GM12878 (cell line): ENCODE measurements around the gene FCGR2B.
"Not testable (repeated sequence)": the region's sequence is repeated elsewhere in the genome, so short reads cannot be mapped to it uniquely, and the experiment has no call there.

ENCODE experiments used
- CHD2 ChIP-seq: IDR thresholded peaks from 2 replicates; pipeline ENCODE4 v1.6.1; 2011; ENCODE audit warnings: low read depth, low read length, improper control_type of control experiment, borderline replicate concordance
- FOXM1 ChIP-seq: IDR thresholded peaks from 2 replicates; pipeline ENCODE4 v1.6.1; 2012; ENCODE audit warnings: low read depth, mild to moderate bottlenecking, inconsistent platforms, low read length, moderate library complexity
- GABPA ChIP-seq: IDR thresholded peaks from 2 replicates; pipeline ENCODE4 v1.6.1; 2014; ENCODE audit warnings: antibody characterized with exemption, low read depth, mild to moderate bottlenecking, inconsistent platforms
- NBN ChIP-seq: fragments of 450-650 bp; IDR thresholded peaks from 2 replicates; pipeline ENCODE4 v1.6.1; 2016
- POLR2A ChIP-seq: IDR thresholded peaks from 2 replicates; pipeline ENCODE4 v1.6.1; 2011; ENCODE audit warnings: low read depth, mild to moderate bottlenecking, low read length
- RFX5 ChIP-seq: IDR thresholded peaks from 2 replicates; pipeline ENCODE4 v1.6.1; 2011; ENCODE audit warnings: low read depth, low read length, improper control_type of control experiment
- TF ChIP-seq, protein P1 (sequence below), 3 experiments: IDR thresholded peaks in 2 of 3; conservative IDR thresholded peaks in 1 of 3; 2 replicates each; pipeline ENCODE4 v1.5.1; 2011; ENCODE audit warnings: low read depth in 3 of 3, low read length in 3 of 3, mild to moderate bottlenecking in 3 of 3, control low read depth in 2 of 3, moderate library complexity in 2 of 3, inconsistent platforms in 1 of 3, mixed read lengths in 1 of 3; ENCODE audit not compliant: control insufficient read depth in 2 of 3, insufficient read depth in 1 of 3; ENCODE audit errors: extremely low read depth in 1 of 3
- TF ChIP-seq, protein P2 (sequence below): fragments of 450-650 bp; IDR thresholded peaks from 2 replicates; pipeline ENCODE4 v1.6.1; 2016; ENCODE audit warnings: mild to moderate bottlenecking

DNA sequence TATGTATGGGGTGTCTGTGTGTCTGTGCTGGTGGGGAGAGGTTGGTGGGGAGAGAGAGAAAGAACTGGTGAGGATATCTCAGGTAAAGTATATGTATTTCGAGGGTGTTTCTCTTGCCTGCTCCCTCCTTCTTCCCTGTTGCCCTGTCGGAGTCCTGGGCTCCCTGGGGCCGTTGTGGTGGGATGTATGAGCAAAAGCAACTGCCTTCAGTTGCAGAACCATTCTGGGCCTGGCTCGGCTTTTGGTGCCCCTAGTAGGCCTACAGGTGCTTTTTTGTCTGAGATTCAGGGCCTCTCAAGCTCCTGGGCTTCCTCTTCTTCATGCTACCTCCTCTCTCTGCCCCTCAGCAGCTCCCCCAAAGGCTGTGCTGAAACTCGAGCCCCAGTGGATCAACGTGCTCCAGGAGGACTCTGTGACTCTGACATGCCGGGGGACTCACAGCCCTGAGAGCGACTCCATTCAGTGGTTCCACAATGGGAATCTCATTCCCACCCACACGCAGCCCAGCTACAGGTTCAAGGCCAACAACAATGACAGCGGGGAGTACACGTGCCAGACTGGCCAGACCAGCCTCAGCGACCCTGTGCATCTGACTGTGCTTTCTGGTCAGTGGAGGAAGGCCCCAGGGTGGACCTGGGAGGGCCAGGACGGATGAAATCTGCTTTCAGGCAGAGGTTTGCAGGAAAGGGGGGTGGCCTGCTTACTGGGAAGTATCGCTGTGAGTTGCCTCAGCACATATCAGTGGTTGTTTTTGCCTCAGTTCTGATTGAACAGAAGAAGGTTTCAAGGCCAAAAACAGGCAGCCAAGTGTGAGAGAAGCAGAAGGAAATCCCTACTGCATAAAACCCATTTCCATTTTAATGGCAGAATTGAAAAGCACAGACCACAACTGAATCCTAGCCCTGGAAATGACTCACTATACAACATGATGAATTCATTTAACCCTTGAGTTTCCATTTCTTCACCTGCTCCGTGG is 8.4 kb downstream of the FCGR2B start:
- not testable (repeated sequence) for TF ChIP-seq FOXM1, CHD2, POLR2A, GABPA, RFX5, NBN
- TF ChIP-seq, protein P1, sequence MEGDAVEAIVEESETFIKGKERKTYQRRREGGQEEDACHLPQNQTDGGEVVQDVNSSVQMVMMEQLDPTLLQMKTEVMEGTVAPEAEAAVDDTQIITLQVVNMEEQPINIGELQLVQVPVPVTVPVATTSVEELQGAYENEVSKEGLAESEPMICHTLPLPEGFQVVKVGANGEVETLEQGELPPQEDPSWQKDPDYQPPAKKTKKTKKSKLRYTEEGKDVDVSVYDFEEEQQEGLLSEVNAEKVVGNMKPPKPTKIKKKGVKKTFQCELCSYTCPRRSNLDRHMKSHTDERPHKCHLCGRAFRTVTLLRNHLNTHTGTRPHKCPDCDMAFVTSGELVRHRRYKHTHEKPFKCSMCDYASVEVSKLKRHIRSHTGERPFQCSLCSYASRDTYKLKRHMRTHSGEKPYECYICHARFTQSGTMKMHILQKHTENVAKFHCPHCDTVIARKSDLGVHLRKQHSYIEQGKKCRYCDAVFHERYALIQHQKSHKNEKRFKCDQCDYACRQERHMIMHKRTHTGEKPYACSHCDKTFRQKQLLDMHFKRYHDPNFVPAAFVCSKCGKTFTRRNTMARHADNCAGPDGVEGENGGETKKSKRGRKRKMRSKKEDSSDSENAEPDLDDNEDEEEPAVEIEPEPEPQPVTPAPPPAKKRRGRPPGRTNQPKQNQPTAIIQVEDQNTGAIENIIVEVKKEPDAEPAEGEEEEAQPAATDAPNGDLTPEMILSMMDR (IDR thresholded peaks at IDR 0.05 in 2 of 3, conservative IDR thresholded peaks at IDR 0.05 in 1 of 3; ENCODE audit: control insufficient read depth in 2 of 3, extremely low read depth in 1 of 3, insufficient read depth in 1 of 3, low read depth in 3 of 3, low read length in 3 of 3), result not testable (repeated sequence)
- TF ChIP-seq, protein P2, sequence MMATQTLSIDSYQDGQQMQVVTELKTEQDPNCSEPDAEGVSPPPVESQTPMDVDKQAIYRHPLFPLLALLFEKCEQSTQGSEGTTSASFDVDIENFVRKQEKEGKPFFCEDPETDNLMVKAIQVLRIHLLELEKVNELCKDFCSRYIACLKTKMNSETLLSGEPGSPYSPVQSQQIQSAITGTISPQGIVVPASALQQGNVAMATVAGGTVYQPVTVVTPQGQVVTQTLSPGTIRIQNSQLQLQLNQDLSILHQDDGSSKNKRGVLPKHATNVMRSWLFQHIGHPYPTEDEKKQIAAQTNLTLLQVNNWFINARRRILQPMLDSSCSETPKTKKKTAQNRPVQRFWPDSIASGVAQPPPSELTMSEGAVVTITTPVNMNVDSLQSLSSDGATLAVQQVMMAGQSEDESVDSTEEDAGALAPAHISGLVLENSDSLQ, result not testable (repeated sequence)
